HG03039 (cell line): ENCODE measurements around the gene MRPS35.
A peak's percentile ranks its signal among the peaks of the same experiment; 100 is the strongest.
"Not testable (repeated sequence)": the region's sequence is repeated elsewhere in the genome, so short reads cannot be mapped to it uniquely, and the experiment has no call there.

Experiments
- ATAC-seq: cut with Tn5 transposase; IDR thresholded peaks from one replicate; pipeline ENCODE4 v1.9.1; 2021; ENCODE audit warnings: mild to moderate bottlenecking, moderate library complexity; ENCODE audit not compliant: unreplicated experiment

Gene MRPS35

GRCh38 chr12:27707216-27707615 is 3.4 kb upstream of the MRPS35 start:
- no peak for ATAC-seq

DNA sequence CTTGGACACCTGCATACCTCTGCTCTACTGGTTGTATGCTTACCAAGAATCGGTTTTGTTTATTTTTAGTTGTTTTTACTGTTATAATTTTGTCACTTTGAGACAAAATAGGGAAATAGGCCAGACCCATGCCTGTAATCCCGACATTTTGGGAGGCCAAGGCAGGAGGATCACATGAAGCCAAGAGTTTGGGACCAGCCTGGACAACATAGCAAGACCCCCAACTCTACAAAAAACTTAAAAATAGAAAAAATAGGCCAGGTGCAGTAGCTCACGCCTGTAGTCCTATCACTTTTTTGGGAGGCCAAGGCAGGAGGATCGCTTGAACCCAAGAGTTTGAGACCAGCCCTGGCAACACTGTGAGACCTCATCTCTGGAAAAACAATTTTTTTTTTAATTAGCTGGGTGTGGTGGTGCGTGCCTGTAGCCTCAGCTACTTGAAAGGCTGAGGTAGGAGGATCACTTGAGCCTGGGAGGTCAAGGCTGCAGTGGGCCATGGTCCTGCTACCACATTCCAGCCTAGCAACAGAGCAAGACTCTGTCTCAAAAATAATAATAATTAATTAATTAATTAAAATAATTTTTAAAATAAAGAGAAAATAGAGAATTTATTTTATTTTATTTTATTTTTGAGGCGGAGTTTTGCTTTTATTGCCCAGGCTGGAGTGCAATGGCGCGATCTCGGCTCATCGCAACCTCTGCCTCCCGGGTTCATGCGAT is 1.3 kb upstream of the MRPS35 start:
- ATAC-seq, result no peak

DNA sequence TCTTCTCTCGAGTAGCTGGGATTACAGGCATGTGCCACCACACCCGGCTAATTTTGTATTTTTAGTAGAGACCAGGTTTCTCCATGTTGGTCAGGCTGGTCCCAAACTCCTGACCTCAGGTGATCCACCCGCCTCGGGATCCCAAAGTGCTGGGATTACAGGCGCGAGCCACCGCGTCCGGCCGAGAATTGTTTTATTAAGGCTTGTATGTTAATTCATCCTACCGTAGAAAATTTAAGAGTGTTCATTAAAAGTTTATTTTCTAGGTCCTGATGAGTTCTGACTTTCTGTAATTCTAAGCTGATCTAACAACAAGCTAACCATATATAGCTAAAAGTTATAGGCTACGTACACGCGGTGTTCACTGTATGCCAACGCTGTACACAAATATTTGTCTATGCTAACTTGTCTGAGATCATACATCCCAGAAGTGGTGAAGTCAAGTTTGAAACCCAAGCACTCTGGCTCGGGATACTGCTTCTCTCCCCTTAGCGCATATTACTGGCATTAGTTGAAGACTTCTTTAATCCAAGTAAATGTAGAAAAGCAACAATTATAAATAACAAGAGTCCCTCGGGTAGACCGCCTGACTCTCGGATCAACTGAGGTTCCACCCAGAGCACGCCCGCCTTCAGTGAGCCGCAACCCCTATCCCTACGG is 570 bp upstream of the MRPS35 start:
- ATAC-seq, result peak; percentile 32

DNA sequence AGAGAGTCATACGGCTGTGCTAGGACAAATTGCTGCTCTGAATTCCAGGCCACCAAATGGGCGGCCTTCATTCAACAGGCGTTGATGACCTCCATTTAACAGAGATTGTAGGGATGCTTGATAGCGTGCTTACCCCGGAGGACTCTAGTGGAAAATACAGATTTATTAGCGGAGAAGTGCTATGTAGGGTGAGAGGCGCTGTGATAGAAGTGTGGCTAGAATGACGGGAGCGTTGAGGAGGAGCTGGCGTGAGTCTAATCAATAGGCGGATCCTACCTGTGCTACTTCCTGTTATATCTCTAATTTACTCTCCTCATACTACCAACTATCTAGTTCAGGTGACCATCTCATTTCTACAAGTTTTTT is 668 bp downstream of the MRPS35 start:
- no peak for ATAC-seq

DNA sequence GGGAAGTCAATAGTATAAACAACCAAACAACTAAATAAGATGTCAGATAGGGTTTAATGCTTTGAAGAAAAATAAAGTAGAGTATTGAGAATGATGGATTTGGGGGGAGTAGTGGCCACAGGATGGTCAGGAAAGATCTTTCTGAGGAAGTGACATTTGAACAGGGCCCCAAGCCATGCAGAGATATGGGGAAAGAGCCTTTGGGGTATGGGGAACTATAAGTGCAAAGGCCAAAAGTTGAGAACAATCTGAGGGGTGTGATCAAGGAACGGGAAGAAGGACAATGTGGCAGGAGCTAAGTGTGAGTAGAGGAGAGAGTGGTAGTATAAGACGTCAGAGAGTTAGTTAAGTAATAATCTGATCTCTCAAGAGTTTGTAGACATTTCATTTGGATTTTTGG is 1.3 kb downstream of the MRPS35 start:
- ATAC-seq, result no peak

DNA sequence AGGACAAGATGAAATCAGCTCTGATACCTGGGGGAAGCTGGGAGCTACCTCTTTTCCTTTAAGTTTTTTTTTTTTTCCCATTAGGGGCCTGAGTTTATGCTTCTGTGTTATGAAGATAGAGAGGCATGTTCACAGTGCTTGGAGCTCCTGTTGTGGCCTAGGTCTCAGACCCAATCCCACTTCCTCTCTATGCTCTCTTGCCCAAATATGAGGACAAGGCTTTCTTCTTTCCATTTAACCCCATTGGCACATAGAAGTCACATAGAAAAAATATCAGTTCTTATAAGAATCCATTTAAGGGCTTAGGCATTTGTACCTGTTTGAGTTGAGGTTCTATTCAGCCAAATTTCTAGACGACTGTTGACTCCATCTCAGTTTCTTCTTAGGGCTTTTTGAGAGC is 12.6 kb downstream of the MRPS35 start:
- no peak for ATAC-seq

DNA sequence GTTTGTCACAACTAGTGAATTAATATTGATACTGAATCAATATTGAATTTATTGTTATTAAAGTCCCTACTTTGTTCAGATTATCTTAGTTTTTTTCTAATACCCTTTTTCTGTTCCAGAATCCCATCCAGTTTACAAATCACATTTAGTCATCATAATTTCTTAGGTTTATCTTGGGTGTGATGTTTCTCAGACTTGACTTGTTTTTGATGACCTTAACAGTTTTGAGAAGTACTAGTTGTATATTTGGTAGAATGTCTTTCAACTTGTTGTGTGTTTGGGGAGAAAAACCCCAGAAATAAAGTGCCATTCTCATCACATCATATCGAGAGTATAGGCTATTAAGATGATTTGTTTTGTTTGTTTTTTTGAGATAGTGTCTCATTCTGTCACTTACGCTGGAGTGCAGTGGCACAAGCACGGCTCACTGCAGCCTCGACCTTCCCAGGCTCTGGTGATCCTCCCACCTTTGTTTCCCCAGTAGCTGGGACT is 19.5 kb downstream of the MRPS35 start:
- no peak for ATAC-seq

- ATAC-seq, result no peak
Observed at GRCh38 chr12:27732281-27732680, 21.6 kb downstream of the MRPS35 start.

DNA sequence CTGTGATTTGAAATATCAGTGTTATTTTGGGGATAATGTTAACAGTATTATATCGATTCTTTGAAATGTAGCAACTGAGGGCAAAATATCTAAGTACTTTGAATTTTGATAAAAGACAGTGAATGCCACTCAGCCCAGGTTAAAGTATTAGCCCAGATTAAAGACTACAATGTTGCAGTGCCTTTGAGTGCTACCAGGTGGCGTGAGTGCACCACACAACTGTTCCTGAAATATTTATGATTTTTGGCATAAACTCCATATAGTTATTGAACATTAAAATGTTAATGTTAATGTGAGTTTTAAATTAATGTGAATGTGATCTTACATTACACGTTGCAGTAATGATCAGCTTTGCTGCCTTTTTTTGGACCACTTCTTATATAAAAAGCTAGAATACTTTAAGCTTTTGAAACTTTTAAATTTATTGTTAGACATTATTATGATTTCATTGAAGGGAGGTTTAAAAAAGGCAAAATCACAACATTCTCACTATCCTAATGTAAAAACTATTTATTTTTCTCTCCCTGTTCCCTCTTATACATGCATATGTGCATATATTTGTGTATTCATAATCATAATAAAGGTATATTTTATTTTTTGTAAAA is 22.5 kb downstream of the MRPS35 start:
- no peak for ATAC-seq

DNA sequence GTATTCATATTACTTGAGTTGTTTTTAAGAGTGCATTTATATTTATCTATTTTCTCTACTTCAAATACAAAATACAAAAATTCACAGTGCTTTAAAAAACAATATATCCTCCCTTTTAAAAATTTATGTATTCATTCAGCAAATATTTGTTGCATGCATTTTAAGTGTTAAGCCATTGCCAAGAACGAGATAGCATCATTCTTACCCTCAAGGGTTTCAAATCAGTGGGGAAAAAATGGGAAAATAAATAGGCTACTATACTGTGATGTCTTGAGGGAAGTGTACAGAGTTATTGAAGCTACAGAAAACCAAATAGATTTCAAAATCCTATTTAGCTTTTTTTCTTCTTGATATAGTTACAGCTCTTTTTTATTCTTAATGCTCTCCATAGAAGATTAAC is 23.2 kb downstream of the MRPS35 start:
- ATAC-seq, result no peak

GRCh38 chr12:27734321-27734720 is 23.7 kb downstream of the MRPS35 start:
- not testable (repeated sequence) for ATAC-seq

GRCh38 chr12:27743601-27744000 is 33.0 kb downstream of the MRPS35 start:
- ATAC-seq, result no peak

DNA sequence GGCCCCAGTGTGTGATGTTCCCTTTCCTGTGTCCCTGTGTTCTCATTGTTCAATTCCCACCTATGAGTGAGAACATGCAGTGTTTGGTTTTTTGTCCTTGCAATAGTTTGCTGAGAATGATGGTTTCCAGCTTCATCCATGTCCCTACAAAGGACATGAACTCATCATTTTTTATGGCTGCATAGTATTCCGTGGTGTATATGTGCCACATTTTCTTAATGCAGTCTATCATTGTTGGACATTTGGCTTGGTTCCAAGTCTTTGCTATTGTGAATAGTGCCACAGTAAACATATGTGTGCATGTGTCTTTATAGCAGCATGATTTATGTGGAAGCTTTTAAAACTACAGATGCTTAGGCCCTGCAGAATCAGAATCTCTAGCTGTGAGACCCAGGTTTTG is 35.1 kb downstream of the MRPS35 start:
- not testable (repeated sequence) for ATAC-seq

DNA sequence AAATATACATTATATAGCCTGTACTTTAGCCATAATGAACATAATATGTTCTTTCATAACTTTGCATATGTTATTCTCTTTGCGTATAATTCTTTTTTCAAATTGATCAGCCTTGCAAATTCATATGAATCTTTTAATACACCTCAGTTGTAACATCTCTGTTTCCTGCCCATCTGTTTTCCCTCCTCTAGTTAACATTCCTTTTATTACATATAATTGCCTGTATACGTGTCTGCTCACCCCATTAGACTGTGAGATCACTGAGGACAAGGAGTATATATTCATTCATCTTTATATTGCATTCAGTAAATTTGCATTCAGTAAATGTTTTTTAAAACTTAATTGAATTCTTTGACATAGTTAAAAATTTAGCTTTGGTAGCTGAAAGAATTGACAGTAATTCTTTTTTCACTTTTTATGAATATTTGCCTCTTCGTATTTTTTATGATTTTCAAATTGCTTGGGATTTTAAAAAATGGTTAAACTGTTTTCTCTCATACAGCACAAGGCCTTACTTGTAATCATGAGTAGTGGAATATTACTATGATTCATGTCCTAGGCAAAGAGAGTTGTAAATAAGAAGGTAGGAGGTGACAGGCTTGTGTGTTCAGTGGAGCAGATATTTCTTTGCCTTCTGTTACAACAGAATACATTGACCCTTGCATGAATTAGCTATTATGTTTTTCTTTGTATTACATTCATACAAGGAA is 36.6 kb downstream of the MRPS35 start:
- ATAC-seq, result no peak

GRCh38 chr12:27751386-27752047 is 40.9 kb downstream of the MRPS35 start:
- no peak for ATAC-seq

DNA sequence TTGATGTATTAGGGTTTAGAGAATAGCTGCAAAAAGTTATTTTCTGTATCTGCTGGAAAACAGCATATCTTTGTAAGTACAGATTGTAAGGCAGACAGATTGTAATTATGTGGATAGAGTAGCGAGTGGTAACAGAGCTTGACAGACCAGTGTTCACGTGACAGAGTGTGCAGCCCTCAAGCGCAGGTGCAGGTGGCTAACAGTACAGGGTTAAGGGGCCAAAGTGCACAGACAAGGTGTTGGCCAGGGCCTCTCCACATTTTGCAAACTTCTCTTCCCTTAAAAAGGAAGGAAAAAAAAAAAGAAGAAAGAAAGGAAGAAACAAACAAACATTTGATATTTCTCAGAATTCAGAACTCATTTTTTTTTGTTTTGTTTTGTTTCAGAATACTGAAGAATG is 44.2 kb downstream of the MRPS35 start:
- ATAC-seq, result no peak

- ATAC-seq, result no peak
Observed at GRCh38 chr12:27756670-27757195, 46.1 kb downstream of the MRPS35 start.

- no peak for ATAC-seq
Observed at GRCh38 chr12:27762757-27763156, 52.1 kb downstream of the MRPS35 start.

DNA sequence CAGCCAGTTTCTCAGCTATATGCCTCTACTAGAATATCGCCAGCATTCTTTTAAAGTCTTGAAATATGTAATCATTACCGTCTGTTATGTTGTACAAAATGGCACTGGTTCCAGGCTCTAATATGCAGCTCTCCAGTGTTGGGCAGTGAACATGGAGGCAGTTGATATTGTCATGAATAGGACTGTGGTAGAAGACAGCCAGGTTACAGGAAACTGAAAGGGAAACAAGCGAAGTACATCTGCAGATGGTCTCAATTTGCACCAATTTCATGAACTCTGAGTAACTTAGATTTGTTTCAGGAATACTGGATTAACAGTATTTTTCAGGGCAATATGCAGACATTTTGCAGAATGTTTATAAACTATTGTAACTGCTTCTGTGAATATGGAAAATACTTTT is 56.0 kb downstream of the MRPS35 start:
- no peak for ATAC-seq

DNA sequence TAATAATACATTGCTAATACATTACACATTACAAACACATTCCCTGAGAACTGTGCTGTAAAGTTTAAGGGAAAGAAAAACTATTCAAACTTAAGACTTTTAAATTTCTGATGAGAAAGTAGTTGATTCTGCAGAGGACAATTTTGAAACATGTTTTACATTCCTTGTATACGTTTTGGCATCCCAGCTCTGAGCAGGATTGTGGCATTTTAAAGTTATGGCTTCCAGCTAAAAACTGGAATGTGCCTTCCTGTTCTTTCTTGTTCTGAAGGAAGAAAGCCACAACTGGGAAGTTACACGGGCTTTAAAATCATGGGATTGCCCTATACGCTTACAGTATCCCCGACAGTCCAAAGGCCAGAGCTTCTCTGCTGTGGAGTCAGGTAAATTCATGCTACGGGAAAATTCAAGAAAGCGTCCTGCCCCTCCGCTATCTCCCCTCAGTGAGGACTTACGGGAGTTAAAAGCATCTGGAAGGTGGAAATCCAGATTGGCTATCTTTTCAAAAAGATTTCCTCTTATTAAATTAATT is 58.6 kb downstream of the MRPS35 start:
- ATAC-seq, result no peak
